Ovary (tissue), 3 donors: Measurements from ENCODE around the gene IRAK1.

Experiments used
- EP300 ChIP-seq: sonication (generic); formaldehyde crosslinking; IDR thresholded peaks from one replicate; pipeline ENCODE4 v1.6.1; 2017; ENCODE audit warnings: antibody characterized with exemption
- POLR2A ChIP-seq: fragments of 450-650 bp; IDR thresholded peaks from one replicate; pipeline ENCODE4 v1.6.1; 2017; ENCODE audit warnings: antibody characterized with exemption, mild to moderate bottlenecking, moderate library complexity
- TF ChIP-seq, protein P1 (sequence below), 3 donors: fragments of 450-650 bp in 2 of 3; fragments of 200-600 bp in 1 of 3; IDR thresholded peaks; one replicate each; pipeline versions ENCODE4 v1.5.1 to v1.8.0; 2016 to 2022; ENCODE audit warnings: antibody characterized with exemption in 3 of 3, mild to moderate bottlenecking in 1 of 3
- donor health status: DM: no; HTN: no; CAD: no.

DNA sequence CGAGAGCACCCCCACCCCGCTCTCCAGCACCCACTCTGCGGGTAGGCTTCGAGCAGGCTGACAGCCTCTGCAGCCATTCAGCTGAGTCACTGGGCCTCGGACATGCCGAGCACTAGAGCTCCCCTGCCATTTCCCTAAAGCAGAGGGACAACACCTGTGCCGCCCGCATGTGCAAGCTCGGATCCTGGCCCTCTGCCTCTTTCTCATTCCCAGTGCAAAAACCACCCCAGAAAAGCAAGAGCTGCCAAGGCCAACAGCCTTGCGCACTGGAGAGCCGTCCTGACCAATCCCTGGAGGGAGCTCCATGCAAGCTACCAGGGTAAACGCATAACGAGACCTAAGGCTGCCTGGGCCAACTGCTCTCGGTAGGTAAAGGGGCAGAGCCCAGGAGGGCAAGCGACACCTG lies 53.4 kb downstream of the IRAK1 start:
- no peak for TF ChIP-seq EP300
- TF ChIP-seq, protein P1, sequence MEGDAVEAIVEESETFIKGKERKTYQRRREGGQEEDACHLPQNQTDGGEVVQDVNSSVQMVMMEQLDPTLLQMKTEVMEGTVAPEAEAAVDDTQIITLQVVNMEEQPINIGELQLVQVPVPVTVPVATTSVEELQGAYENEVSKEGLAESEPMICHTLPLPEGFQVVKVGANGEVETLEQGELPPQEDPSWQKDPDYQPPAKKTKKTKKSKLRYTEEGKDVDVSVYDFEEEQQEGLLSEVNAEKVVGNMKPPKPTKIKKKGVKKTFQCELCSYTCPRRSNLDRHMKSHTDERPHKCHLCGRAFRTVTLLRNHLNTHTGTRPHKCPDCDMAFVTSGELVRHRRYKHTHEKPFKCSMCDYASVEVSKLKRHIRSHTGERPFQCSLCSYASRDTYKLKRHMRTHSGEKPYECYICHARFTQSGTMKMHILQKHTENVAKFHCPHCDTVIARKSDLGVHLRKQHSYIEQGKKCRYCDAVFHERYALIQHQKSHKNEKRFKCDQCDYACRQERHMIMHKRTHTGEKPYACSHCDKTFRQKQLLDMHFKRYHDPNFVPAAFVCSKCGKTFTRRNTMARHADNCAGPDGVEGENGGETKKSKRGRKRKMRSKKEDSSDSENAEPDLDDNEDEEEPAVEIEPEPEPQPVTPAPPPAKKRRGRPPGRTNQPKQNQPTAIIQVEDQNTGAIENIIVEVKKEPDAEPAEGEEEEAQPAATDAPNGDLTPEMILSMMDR (IDR thresholded peaks at IDR 0.05), result no peak
- no peak for TF ChIP-seq POLR2A
